PC-3 (cell line): Measurements from ENCODE around the gene QPRT. TPM values are rescaled to one million over a fixed set of nuclear protein-coding genes. Genes with fewer than 3 reads are reported as not detected.
"Not testable (repeated sequence)": the region's sequence is repeated elsewhere in the genome, so short reads cannot be mapped to it uniquely, and the experiment has no call there.

Experiments used
- ATAC-seq: fragments of 200-7000 bp; cut with Tn5 transposase; 2 replicates; pipeline ENCODE4 v1.9.1; 2020; ENCODE audit warnings: mild to moderate bottlenecking, moderate library complexity
- BruUV-seq: library from RNA; stranded (reverse); fragments of 400-500 nt; replicated peaks from 2 replicates; lab custom pipeline; 2021; lab: Mats Ljungman, UMichigan
- CTCF ChIA-PET: fragments of 300-600 bp; sonication (Branson Sonifier 250); formaldehyde crosslinking; loops from one replicate; lab custom pipeline; 2022; ENCODE audit warnings: antibody characterized with exemption; lab: Charles Lee
- POLR2A ChIA-PET: fragments of 300-600 bp; sonication (Branson Sonifier 250); formaldehyde crosslinking; loops from one replicate; lab custom pipeline; 2022; ENCODE audit warnings: antibody characterized with exemption; ENCODE audit not compliant: unreplicated experiment; lab: Charles Lee
- DNase-seq: peaks from one replicate; pipeline ENCODE4 v3.0.0-alpha.2; 2015
- H2AFZ ChIP-seq: fragments of 300-600 bp; sonication (generic); 2 replicates; pipeline ENCODE4 v1.6.0; 2016; ENCODE audit warnings: antibody characterized with exemption, low read length
- H3F3A ChIP-seq: fragments of 300-600 bp; sonication (generic); one replicate; pipeline ENCODE4 v1.6.0; 2017; ENCODE audit warnings: antibody characterized with exemption, low read length, control low read depth, mild to moderate bottlenecking; ENCODE audit not compliant: unreplicated experiment
- H3K27ac ChIP-seq: fragments of 300-600 bp; sonication (generic); 2 replicates; pipeline ENCODE4 v1.5.1; 2016; ENCODE audit warnings: mild to moderate bottlenecking, low read length
- H3K27me3 ChIP-seq: fragments of 300-600 bp; sonication (generic); 2 replicates; pipeline ENCODE4 v1.6.1; 2016; ENCODE audit warnings: low read length, mixed read lengths
- H3K36me3 ChIP-seq: fragments of 300-600 bp; sonication (generic); 2 replicates; pipeline ENCODE4 v1.6.1; 2016; ENCODE audit warnings: low read depth, mixed run types, low read length, mixed read lengths
- H3K4me1 ChIP-seq: fragments of 300-600 bp; sonication (generic); 2 replicates; pipeline ENCODE4 v1.5.1; 2016; ENCODE audit warnings: low read length; ENCODE audit not compliant: insufficient read depth
- H3K4me2 ChIP-seq: fragments of 300-600 bp; sonication (generic); 2 replicates; pipeline ENCODE4 v1.6.0; 2016; ENCODE audit warnings: low read length
- H3K4me3 ChIP-seq: fragments of 300-600 bp; sonication (generic); 2 replicates; pipeline ENCODE4 v1.5.1; 2016; ENCODE audit warnings: mild to moderate bottlenecking, low read length, mixed read lengths
- H3K79me2 ChIP-seq: fragments of 300-600 bp; sonication (generic); 2 replicates; pipeline ENCODE4 v1.6.1; 2017; ENCODE audit warnings: low read length, mixed read lengths
- H3K9ac ChIP-seq: fragments of 300-600 bp; sonication (generic); 2 replicates; pipeline ENCODE4 v1.6.0; 2016; ENCODE audit warnings: mild to moderate bottlenecking, low read length
- H3K9me2 ChIP-seq: fragments of 300-600 bp; sonication (generic); replicated peaks from 2 replicates; pipeline ENCODE4 v1.6.1; 2016; ENCODE audit warnings: mixed run types, low read length, mixed read lengths
- H3K9me3 ChIP-seq: fragments of 300-600 bp; sonication (generic); 2 replicates; pipeline ENCODE4 v1.6.1; 2016; ENCODE audit warnings: low read length, mixed read lengths
- H4K20me1 ChIP-seq: fragments of 300-600 bp; sonication (generic); 2 replicates; pipeline ENCODE4 v1.6.1; 2016; ENCODE audit warnings: low read length, mixed read lengths
- CTCF ChIP-seq: fragments of 300-600 bp; sonication (generic); conservative IDR thresholded peaks from 2 replicates; pipeline ENCODE4 v1.5.1; 2017; ENCODE audit warnings: antibody characterized with exemption, low read depth, mild to moderate bottlenecking, low read length
- EZH2 ChIP-seq: fragments of 300-600 bp; sonication (generic); IDR thresholded peaks from one replicate; pipeline ENCODE4 v1.6.1; 2017; ENCODE audit warnings: antibody characterized with exemption, mild to moderate bottlenecking, low read length; ENCODE audit not compliant: unreplicated experiment
- EZH2phosphoT487 ChIP-seq: fragments of 300-600 bp; sonication (generic); IDR thresholded peaks from 2 replicates; pipeline ENCODE4 v1.6.1; 2018; ENCODE audit warnings: mild to moderate bottlenecking, antibody characterized with exemption, low read length, borderline replicate concordance
- intact Hi-C: fragments of 100-400 bp; cut with micrococcal nuclease; formaldehyde crosslinking; loops from 2 replicates; pipeline ENCODE4 v1.9.0; 2023
- total RNA-seq: library from RNA; depleted of rRNA; stranded (reverse); fragments of >200 nt; gene quantifications from 2 replicates; pipeline ENCODE4 v1.2.3, GENCODE V29; 2014

The QPRT gene
- total RNA-seq, 1 experiment from 2014 or later: 0.22 TPM

DNA sequence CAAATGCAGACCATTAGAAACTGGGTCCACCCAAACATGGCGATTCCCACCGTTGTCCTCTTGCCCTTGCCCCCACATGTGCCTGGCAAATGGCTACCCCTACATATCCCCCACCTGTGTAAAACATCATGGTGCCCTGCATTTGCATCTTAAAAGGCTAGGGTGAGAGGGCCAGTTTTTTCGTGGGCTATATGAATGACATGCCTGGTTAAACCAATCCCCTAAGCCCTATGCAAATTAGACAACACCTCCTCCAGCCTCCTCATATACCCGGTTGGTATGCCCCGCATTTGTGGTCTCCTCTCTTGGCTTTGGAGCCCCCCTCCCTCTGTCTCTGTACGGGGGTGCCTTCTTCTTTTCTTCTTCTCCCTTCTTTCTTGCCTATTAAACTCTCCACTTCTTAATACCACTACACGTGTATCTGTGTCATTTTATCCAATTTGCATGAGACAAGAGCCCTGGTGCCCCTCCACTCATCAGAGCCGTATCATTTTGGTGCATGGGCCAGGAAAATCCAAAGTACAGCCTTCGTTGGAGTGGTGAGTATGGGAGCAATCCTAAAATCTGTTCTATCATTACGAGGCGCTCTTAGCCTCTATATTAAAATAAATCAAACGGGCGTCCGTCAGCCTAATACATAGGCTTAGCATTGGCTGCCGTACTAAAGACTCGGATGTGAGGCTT is 30.1 kb downstream of the QPRT start:
- Histone ChIP-seq H3K27ac (no peak overlapping the region), H3K9ac (no peak overlapping the region), H3K4me1 (no peaks in the 10 kb centered on the region), H3K79me2 (no peaks in the 10 kb centered on the region), H4K20me1 (no peaks in the 10 kb centered on the region), H3K27me3 (no peaks in the 10 kb centered on the region), H3K4me2 (no peak overlapping the region), H3K4me3 (no peak overlapping the region), H2AFZ (no peak overlapping the region), H3F3A (no peaks in the 10 kb centered on the region), H3K9me2 (no peaks in the 10 kb centered on the region), H3K36me3 (no peaks in the 10 kb centered on the region), H3K9me3 (no peaks in the 10 kb centered on the region)
- intact Hi-C loops: no loop called here
- ChIA-PET CTCF (no interaction called here), POLR2A (no interaction called here)
- DNase-seq: no peak
- BruUV-seq: no TSS peak
- ATAC-seq: no peak
- no peak for TF ChIP-seq CTCF
- TF ChIP-seq EZH2: no peak
- no peak for TF ChIP-seq EZH2phosphoT487

DNA sequence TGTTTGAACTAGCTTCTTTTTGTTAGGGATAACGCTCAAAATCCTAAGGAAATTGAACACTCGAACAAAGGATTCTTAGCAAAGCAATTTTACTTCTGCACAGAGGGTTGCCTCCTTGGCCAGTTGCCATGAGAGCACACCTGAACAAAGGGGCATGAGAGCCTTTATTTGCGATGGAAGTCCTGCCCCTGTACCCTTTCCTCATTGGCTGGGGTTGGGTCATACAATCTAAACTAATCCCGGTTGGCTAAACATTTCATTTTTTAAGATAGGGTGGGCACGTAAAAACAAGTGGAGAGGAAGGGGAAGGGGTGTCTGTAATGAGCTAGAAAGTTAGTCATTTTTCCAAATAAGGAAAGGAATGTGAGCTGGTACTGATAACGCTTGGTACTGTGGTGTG is 30.7 kb downstream of the QPRT start:
- not testable (repeated sequence) for H2AFZ ChIP-seq

GRCh38 chr16:29710227-29711219 is 31.5 kb downstream of the QPRT start:
- DNase-seq: peak; percentile 68
- Histone ChIP-seq H3K27ac (no peak overlapping the region), H3K79me2 (no peaks in the 10 kb centered on the region), H3K9me2 (no peaks in the 10 kb centered on the region), H3K9me3 (no peaks in the 10 kb centered on the region), H3K36me3 (no peaks in the 10 kb centered on the region), H3K4me2 (no peak overlapping the region), H2AFZ (no peak overlapping the region), H3K4me1 (no peaks in the 10 kb centered on the region), H4K20me1 (no peaks in the 10 kb centered on the region), H3K4me3 (no peak overlapping the region), H3F3A (no peaks in the 10 kb centered on the region), H3K9ac (no peak overlapping the region), H3K27me3 (no peaks in the 10 kb centered on the region)
- BruUV-seq: no TSS peak
- peak; percentile 79 for ATAC-seq
- TF ChIP-seq EZH2phosphoT487 (no peak), EZH2 (no peak), CTCF (peak; percentile 65)
- ChIA-PET CTCF (interaction anchor here (0.5 kb wide), 1 partner anchor 42 kb away, joined by 3 read pairs; no protein-coding TSS in a partner anchor), POLR2A (no interaction called here)
- intact Hi-C loops: loop anchor here (1.0 kb wide), 1 partner anchor 10 kb away; no protein-coding TSS in a partner anchor

More for the DNA sequence above, 30.7 kb downstream of the QPRT start:
- H3K9me2 ChIP-seq, H3K27ac ChIP-seq, H4K20me1 ChIP-seq, H3K27me3 ChIP-seq, H3F3A ChIP-seq, BruUV-seq, POLR2A ChIA-PET, DNase-seq, H3K9ac ChIP-seq, H3K4me3 ChIP-seq, H3K4me2 ChIP-seq, ATAC-seq, CTCF ChIA-PET, H3K4me1 ChIP-seq, H3K79me2 ChIP-seq, H3K9me3 ChIP-seq, H3K36me3 ChIP-seq: not testable (repeated sequence)
- intact Hi-C loops: loop anchor here (1.0 kb wide), 1 partner anchor 9 kb away; no protein-coding TSS in a partner anchor
